IPS DF 4.7 (cell line): ENCODE measurements around the gene MOCS2.

ENCODE experiments used
- DNase-seq: peaks from one replicate; pipeline ENCODE4 v3.0.0-alpha.2; 2013; ENCODE audit warnings: low spot score; ENCODE audit errors: extremely low read depth

Gene MOCS2

GRCh38 chr5:53095217-53095616, 14.3 kb downstream of the MOCS2 start:
- DNase-seq, result no peak

DNA sequence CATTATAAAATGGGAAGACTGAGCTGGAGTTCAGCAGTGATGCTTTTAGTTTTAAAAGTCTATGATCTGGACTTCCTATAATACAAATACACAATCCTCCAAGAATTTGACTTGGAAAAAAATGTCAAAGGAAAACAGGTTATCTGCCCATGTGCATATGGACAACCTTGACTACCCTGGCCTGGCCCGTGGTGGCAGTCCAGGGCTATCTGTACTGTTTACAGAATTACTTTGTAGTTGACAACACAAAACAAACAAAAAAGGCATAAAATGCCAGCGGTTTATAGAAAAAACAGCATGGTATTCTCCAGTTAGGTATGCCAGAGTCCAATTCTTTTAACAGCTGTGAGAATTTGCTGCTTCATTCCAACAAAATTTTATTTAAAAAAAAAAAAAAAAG, 17.3 kb downstream of the MOCS2 start:
- no peak for DNase-seq

- no peak for DNase-seq
These were observed 18.3 kb downstream of the MOCS2 start for GRCh38 chr5:53091289-53091688.

DNA sequence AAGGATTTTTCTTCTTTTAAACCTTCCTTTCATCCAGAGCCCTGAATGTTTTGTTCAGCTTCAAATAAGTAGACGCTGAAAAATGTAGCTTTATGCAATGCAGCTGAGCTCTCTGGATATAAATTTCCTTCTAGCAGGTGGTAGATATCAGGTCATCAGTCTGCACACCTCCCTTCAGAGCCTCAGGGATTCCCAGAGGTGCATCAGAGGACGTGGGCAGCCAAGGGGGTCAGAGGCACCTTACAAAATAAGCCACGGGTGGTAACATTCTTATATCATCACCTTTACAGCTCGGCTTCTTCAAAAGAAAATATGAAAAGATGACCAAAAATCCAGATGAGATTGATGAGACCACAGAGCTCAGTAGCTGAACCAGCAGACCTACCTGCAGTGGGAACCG, 19.3 kb downstream of the MOCS2 start:
- DNase-seq, result no peak

DNA sequence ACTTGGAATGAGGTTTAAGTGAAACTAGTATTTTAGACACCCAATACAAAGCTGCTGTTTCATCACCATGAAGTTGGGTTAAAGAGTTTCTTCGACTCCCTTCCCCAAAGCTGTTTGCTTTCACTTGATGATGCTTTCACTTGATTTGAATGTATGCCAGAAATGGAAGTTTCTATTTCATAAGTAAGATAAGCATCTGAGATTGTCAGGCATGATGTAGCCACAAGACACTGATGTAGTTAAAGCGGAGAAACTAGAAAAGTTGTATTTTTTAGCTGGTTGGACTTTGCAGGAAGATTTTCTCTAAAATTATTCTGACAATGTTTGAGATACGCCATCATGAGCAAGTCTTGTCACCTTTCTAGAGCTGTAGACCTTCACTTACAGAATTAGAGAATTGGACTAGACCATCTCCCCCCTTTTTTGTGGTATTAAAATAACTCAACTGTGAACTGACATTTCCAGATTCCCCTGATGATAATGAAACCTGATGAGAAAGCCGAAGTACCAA, 20.0 kb downstream of the MOCS2 start:
- no peak for DNase-seq

DNA sequence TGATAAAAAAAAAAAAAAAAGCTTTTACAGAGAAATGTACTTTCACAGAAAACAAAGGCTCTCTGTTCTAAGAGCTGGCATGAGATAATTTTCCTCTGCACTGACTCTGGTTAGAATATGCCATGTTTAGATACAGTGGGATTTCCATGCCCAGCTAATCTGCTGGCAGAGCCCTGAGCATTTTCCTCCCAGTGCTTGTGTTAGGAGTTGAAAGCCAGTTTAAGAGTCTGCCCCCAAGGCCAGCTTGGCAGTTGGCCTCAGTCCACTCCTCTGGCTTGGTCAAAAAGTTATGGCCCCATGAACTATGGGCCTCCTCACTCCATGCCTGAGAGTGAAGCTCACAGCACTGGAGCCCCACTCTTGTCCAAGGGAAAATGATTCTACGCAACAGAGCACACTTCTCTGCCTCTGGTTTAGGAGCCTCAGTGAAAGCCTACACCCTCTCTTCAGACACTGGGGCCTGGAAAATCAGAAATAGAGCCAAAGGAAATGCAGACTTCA, 21.9 kb downstream of the MOCS2 start:
- no peak for DNase-seq

DNA sequence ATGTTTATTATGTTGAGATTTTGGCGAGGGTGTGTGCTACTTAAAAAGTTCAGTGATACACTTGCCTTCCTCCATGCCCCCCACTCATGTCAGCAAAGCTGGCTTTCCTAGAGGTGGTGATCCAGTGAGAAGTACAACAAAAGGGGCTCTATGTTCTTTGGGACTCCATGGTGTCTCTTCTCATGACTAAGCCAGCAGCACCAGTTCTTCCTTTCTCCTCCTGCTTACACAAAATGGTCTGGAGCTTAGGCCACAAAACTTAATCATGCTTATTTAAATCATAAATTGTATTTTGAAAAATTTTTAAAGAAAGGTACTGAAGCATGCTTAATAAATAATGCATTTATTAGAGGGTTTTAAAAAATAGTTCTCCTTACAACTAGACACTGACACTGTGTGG, 22.4 kb downstream of the MOCS2 start:
- DNase-seq, result no peak

GRCh38 chr5:53084546-53085255, 24.9 kb downstream of the MOCS2 start:
- no peak for DNase-seq

DNA sequence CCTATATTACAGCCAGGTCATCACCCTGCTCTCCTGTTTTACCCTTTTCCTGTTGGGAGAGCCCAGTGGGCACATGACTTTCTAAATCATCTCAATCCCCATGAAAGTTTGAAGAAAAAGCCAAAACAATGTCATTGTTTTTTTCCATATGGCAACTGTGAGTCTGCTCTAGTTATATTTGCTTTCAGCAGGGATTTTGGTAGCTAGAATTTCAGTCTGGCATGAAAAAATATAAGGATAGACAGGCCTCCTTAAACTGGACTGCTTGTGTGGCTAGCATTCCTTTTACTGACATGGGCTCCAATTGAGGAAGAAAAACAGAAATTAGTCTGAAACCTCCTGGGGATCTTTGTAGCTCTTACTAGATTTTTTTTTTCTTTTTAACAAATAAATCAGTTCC, 25.6 kb downstream of the MOCS2 start:
- DNase-seq, result no peak

DNA sequence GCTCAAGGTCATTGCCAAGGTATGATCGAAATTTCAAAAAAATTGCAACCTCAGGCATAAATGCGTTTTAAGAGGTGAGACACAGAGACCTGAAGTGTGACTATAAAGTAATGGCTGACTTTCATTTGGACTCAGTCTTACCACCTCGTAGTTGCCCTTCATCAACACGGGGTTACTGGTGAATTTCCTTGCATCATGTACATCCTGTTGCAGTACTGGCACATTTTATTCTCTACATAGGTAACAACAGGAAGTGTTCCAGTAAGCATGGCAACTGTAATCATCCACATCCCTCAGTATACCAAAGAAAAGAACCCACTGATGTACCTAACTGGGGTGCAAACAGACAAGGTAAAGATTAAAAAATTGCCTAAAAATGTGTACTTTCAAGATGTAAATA, 29.3 kb downstream of the MOCS2 start:
- no peak for DNase-seq

GRCh38 chr5:53076014-53076583, 33.5 kb downstream of the MOCS2 start:
- no peak for DNase-seq

GRCh38 chr5:53073348-53073747, 36.2 kb downstream of the MOCS2 start:
- DNase-seq, result no peak

DNA sequence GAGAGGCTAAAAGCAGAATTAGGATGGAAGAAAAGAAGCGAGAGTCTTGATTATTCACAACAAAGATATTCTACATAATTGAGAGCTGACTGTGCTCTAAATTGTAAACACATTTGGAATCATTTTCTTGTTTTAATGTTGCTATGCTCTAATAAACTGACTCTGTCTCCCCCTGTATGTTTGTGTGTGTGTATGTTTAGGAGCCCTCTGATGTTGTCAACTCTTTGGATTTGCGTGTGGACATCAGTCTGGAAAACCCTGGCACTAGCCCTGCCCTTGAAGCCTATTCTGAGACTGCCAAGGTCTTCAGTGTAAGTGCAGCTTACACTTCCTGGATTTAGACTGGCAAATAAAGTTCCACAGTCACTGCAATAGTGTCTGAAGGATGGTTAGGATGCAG, 37.8 kb downstream of the MOCS2 start:
- no peak for DNase-seq

GRCh38 chr5:53071298-53071697, 38.3 kb downstream of the MOCS2 start:
- no peak for DNase-seq

DNA sequence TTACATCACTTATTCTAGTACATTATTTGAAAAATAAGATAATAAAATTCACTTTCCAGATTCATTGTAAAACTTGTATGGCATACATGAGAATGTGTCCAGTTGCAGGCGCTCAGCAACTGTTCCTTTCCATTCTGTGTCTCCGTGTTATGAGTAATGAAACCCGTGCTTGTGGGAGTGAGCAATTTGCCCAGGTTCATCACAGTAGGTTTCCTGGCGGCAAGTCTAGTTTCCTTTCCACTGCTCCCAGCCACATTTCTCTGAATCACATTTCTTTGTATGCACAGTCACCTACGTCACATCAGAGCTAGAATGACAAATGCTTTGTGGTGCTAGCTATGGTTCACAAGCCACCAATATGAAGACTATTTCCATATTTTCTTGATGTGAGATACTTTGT, 39.9 kb downstream of the MOCS2 start:
- DNase-seq, result no peak

GRCh38 chr5:53068291-53068836, 41.2 kb downstream of the MOCS2 start:
- no peak for DNase-seq

GRCh38 chr5:53067641-53068040, 41.9 kb downstream of the MOCS2 start:
- DNase-seq, result no peak

- no peak for DNase-seq
These were observed 43.5 kb downstream of the MOCS2 start for GRCh38 chr5:53066088-53066487.

GRCh38 chr5:53063791-53064190, 45.8 kb downstream of the MOCS2 start:
- DNase-seq, result no peak

DNA sequence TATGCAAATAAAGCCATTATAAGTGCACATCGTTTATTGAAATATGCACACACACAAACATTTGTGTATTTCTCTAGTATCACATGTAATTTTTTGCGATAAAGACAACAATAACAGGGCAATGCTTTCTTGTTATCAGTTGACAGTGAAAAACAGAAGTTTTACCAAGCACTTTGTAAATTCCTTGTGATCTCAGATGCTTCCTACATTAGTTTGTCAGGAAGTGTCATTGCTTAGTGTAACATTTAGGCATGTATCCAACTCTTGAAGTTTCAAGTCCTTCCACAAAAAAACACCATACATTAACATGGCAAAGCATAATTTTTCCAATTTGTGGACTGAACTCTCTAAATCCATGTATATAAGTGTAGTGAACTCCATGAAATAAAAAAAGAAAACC, 46.4 kb downstream of the MOCS2 start:
- DNase-seq, result no peak

GRCh38 chr5:53059281-53059680, 50.3 kb downstream of the MOCS2 start:
- no peak for DNase-seq

DNA sequence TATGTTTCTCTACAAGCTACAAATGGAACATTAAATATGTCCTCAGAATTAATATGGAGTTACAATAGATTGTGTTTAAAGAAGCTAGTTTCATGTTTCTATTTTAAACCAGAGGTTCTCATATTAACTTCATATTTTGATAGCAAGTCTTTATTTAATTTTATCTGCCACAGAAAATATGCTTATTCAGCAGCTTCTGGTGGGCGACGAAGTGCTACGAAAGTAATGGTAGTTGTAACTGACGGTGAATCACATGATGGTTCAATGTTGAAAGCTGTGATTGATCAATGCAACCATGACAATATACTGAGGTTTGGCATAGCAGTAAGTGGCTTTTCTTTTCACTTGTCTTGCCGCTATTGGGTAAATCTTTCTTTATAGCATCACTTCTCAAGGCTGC, 54.2 kb downstream of the MOCS2 start:
- DNase-seq, result no peak

- DNase-seq, result no peak
These were observed 56.2 kb downstream of the MOCS2 start for GRCh38 chr5:53053364-53053763.
